GM12874 (cell line): ENCODE data around the gene CCDC188.

ENCODE experiments used
- TF ChIP-seq, protein P1 (sequence below): IDR thresholded peaks from 2 replicates; pipeline ENCODE4 v1.5.1; 2011; ENCODE audit warnings: low read depth, mild to moderate bottlenecking, control low read depth, low read length, moderate library complexity; ENCODE audit not compliant: insufficient read depth

The CCDC188 gene

GRCh38 chr22:20150381-20151275 lies at the start of gene CCDC188:
Gene CCDC188, minus strand, starts transcription at chr22:20151055. Its CDS starts 69 bp downstream, at chr22:20150986.
- TF ChIP-seq, protein P1, sequence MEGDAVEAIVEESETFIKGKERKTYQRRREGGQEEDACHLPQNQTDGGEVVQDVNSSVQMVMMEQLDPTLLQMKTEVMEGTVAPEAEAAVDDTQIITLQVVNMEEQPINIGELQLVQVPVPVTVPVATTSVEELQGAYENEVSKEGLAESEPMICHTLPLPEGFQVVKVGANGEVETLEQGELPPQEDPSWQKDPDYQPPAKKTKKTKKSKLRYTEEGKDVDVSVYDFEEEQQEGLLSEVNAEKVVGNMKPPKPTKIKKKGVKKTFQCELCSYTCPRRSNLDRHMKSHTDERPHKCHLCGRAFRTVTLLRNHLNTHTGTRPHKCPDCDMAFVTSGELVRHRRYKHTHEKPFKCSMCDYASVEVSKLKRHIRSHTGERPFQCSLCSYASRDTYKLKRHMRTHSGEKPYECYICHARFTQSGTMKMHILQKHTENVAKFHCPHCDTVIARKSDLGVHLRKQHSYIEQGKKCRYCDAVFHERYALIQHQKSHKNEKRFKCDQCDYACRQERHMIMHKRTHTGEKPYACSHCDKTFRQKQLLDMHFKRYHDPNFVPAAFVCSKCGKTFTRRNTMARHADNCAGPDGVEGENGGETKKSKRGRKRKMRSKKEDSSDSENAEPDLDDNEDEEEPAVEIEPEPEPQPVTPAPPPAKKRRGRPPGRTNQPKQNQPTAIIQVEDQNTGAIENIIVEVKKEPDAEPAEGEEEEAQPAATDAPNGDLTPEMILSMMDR = no peak

- TF ChIP-seq, protein P1 = no peak
These were observed 49.1 kb upstream of the CCDC188 start for GRCh38 chr22:20199906-20200305.

DNA sequence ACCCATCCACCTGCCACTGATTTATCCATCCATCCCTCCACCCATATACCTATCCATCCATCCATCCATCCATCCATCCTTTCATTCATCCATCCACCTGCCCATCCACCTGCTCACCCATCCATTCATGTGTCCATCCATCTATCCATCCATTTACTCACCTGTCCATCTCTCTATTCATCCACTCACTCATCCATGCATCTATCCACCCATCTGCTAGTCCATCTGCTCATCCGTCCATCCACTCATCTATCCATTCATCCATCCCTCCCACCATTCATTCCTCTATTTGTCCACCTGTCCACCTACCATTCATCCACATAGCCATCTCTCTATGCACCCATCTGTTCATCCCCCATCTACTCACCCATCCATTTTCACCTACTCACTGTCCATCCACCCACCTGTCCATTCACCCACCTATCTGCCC lies 48.6 kb upstream of the CCDC188 start:
- TF ChIP-seq, protein P1 = no peak

DNA sequence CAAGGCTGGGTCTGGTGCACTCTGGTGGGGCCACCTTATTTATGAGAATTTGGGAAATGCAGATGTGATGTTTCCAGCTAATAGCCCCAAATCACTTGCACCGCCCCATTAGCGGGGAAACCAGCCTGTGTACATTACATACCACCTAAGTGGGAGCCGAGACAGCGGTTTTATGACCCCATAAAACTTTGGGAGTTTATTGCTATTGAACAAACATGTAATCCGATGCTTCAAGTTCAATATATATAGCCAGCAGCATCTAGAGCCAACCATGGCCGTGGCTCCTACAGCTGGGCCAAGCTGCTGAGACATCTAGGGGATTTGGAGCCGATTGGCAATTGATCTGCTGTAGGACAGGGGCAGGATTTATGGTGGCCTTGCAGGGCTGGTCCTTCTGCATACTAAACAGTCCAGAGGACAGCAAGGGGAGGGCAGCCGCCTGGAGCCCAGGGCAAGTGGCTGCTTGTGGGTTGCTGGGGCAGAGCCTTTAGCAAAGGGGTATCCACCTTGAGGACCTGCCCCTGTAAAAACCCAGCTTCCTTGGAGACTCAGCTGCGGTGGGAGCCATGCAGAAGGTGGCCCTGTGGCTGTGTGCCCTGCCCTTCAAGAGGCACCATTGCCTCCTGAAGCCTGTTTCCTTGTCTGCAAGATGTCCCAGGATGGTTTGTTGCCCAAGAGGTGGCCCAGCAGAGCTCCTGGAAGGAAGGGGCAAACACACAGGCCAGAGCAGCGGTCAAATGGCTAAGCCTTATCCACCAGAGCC lies 47.9 kb upstream of the CCDC188 start:
- TF ChIP-seq, protein P1 = no peak

GRCh38 chr22:20197407-20198030 lies 46.7 kb upstream of the CCDC188 start:
- TF ChIP-seq, protein P1 = no peak

GRCh38 chr22:20196094-20196842 lies 45.4 kb upstream of the CCDC188 start:
- TF ChIP-seq, protein P1 = no peak
